Fibroblast of the conjunctiva (primary cell): ENCODE data around the gene FLVCR2.

Source experiments
- DNase-seq: peaks from one replicate; pipeline ENCODE4 v3.0.0-alpha.2; 2010; ENCODE audit warnings: low read depth

The FLVCR2 gene

GRCh38 chr14:75558440-75558839 is 20.0 kb upstream of the FLVCR2 start:
- DNase-seq: no peak

- DNase-seq: no peak
Observed at GRCh38 chr14:75559045-75559444, 19.4 kb upstream of the FLVCR2 start.

- DNase-seq: peak; percentile 75
Observed at GRCh38 chr14:75559451-75560222, 18.8 kb upstream of the FLVCR2 start.

- peak; percentile 43 for DNase-seq
Observed at GRCh38 chr14:75561013-75561432, 17.4 kb upstream of the FLVCR2 start.

GRCh38 chr14:75562089-75562488 is 16.3 kb upstream of the FLVCR2 start:
- no peak for DNase-seq

- DNase-seq: no peak
Observed at GRCh38 chr14:75562489-75562888, 15.9 kb upstream of the FLVCR2 start.

- DNase-seq: no peak
Observed at GRCh38 chr14:75563931-75564330, 14.5 kb upstream of the FLVCR2 start.

- no peak for DNase-seq
Observed at GRCh38 chr14:75565056-75565455, 13.4 kb upstream of the FLVCR2 start.

- DNase-seq: no peak
Observed at GRCh38 chr14:75566321-75566720, 12.1 kb upstream of the FLVCR2 start.

- no peak for DNase-seq
Observed at GRCh38 chr14:75566752-75567151, 11.7 kb upstream of the FLVCR2 start.

- DNase-seq: no peak
Observed at GRCh38 chr14:75568140-75568539, 10.3 kb upstream of the FLVCR2 start.

- DNase-seq: no peak
Observed at GRCh38 chr14:75568791-75569190, 9.6 kb upstream of the FLVCR2 start.

- no peak for DNase-seq
Observed at GRCh38 chr14:75570797-75571196, 7.6 kb upstream of the FLVCR2 start.

- no peak for DNase-seq
Observed at GRCh38 chr14:75572104-75572503, 6.3 kb upstream of the FLVCR2 start.

GRCh38 chr14:75577090-75577489 is 1.3 kb upstream of the FLVCR2 start:
- DNase-seq: no peak

- DNase-seq: peak; percentile 75
Observed at GRCh38 chr14:75577729-75578101, 705 bp upstream of the FLVCR2 start.

- peak; percentile 16 for DNase-seq
Observed at GRCh38 chr14:75578786-75579337, 442 bp downstream of the FLVCR2 start.

GRCh38 chr14:75579338-75579864 is 981 bp downstream of the FLVCR2 start:
- no peak for DNase-seq

- no peak for DNase-seq
Observed at GRCh38 chr14:75579882-75580281, 1.5 kb downstream of the FLVCR2 start.

- DNase-seq: no peak
Observed at GRCh38 chr14:75587388-75587787, 9.0 kb downstream of the FLVCR2 start.

GRCh38 chr14:75589931-75590330 is 11.5 kb downstream of the FLVCR2 start:
- DNase-seq: no peak

- DNase-seq: no peak
Observed at GRCh38 chr14:75591331-75591946, 13.0 kb downstream of the FLVCR2 start.

GRCh38 chr14:75591987-75592575 is 13.7 kb downstream of the FLVCR2 start:
- no peak for DNase-seq
